Activated B cell treated with CpG ODN at 0.5 μM for 24 hours (primary cell): ENCODE results near the gene SUMF1. TPM values are rescaled to one million over a fixed set of nuclear protein-coding genes. Genes with fewer than 3 reads are reported as not detected.

Source experiments
- ATAC-seq: fragments of 200-7000 bp; cut with Tn5 transposase; one replicate; pipeline ENCODE4 v1.10.0; 2021; ENCODE audit warnings: low read depth, mild to moderate bottlenecking, moderate library complexity
- CTCF ChIA-PET: fragments of 350-600 bp; sonication (Branson Sonifier 250); formaldehyde crosslinking; loops from one replicate; lab custom pipeline; 2021; ENCODE audit warnings: antibody characterized with exemption; lab: Charles Lee
- POLR2A ChIA-PET: fragments of 350-600 bp; sonication (Branson Sonifier 250); formaldehyde crosslinking; loops from one replicate; lab custom pipeline; 2021; ENCODE audit warnings: antibody characterized with exemption; lab: Charles Lee
- DNase-seq: peaks from one replicate; pipeline ENCODE4 v3.0.0; 2022
- H3K27ac Mint-ChIP-seq: one replicate; pipeline ENCODE4 v1.8.0; 2020; ENCODE audit warnings: mixed read lengths
- H3K27me3 Mint-ChIP-seq: one replicate; pipeline ENCODE4 v1.8.0; 2021; ENCODE audit warnings: mixed read lengths
- H3K36me3 Mint-ChIP-seq: one replicate; pipeline ENCODE4 v1.8.0; 2021; ENCODE audit warnings: low read depth, mixed read lengths
- H3K4me1 Mint-ChIP-seq: one replicate; pipeline ENCODE4 v1.8.0; 2021; ENCODE audit warnings: mixed read lengths
- H3K4me3 Mint-ChIP-seq: one replicate; pipeline ENCODE4 v1.8.0; 2020; ENCODE audit warnings: mild to moderate bottlenecking, mixed read lengths
- H3K9me3 Mint-ChIP-seq: one replicate; pipeline ENCODE4 v1.8.0; 2020; ENCODE audit warnings: mixed read lengths
- intact Hi-C: fragments of 100-400 bp; cut with micrococcal nuclease; formaldehyde crosslinking; loops from one replicate; pipeline ENCODE4 v1.15.1; 2024
- total RNA-seq: library from RNA; stranded (reverse); gene quantifications from 2 replicates; pipeline ENCODE4 v1.2.3, GENCODE V29; 2022
- TF ChIP-seq, protein P1 (sequence below): fragments of 200-600 bp; IDR thresholded peaks from one replicate; pipeline ENCODE4 v1.8.0; 2022; ENCODE audit warnings: antibody characterized with exemption, mild to moderate bottlenecking

SUMF1 gene
- total RNA-seq, 1 donor from 2014 or later, result 20.7 TPM

DNA sequence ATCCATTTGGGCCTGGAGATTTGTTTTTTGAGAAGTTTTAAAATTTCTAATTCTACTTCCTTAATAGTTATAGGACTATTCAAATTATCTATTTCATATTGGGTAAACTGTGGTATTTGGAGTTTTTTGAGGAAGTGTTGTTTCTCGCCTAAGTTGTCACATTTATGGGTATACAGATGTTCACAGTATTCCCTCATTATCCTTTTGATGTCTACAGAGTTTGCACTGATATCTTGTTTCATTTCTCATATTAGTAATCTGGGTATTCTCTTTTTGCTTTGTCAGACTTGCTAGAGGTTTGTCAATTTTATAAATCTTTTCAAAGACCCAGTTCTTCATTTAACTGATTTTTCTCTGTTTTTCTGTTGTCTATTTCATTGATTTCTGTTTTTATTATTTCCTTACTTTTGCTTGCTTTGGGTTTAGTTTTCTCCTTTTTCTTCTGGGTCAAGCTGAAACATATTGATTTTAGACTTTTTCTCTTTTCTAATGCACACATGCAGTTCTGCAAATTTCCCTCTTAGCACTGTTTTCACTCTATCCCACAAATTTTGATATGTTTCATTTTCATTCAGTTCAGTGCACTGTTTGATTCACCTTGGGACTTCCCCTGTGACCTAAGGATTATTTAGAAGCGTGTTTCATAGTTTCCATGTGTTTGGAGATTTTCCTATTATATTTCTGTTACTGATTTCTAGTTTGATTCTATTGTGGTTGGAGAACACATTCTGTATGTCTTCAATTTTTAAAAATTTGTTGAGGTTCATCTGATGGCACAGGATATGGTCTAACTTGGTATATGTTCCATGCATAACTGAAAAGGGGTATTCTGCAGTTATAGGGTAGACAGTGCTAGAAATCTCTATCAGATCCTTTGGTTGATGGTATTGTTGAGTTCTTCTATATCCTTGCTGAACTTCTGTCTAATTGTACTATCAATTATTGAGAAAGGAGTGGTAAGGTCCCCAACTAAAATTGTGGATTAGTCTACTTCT lies 79.6 kb downstream of the SUMF1 start:
- DNase-seq (no peak), ATAC-seq (no peak)
- TF ChIP-seq, protein P1, sequence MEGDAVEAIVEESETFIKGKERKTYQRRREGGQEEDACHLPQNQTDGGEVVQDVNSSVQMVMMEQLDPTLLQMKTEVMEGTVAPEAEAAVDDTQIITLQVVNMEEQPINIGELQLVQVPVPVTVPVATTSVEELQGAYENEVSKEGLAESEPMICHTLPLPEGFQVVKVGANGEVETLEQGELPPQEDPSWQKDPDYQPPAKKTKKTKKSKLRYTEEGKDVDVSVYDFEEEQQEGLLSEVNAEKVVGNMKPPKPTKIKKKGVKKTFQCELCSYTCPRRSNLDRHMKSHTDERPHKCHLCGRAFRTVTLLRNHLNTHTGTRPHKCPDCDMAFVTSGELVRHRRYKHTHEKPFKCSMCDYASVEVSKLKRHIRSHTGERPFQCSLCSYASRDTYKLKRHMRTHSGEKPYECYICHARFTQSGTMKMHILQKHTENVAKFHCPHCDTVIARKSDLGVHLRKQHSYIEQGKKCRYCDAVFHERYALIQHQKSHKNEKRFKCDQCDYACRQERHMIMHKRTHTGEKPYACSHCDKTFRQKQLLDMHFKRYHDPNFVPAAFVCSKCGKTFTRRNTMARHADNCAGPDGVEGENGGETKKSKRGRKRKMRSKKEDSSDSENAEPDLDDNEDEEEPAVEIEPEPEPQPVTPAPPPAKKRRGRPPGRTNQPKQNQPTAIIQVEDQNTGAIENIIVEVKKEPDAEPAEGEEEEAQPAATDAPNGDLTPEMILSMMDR, result no peak
- intact Hi-C loops, result no loop called here
- no peaks in the 10 kb centered on the region for H3K9me3 Mint-ChIP-seq
- no peak overlapping the region for H3K27ac Mint-ChIP-seq
- no peaks in the 10 kb centered on the region for H3K27me3 Mint-ChIP-seq
- peaks cover 6% of the 10 kb centered on the region for H3K4me1 Mint-ChIP-seq
- H3K36me3 Mint-ChIP-seq, result peaks cover 17% of the 10 kb centered on the region
- CTCF ChIA-PET, result no interaction called here
- POLR2A ChIA-PET, result no interaction called here
- no peak overlapping the region for H3K4me3 Mint-ChIP-seq

- Mint-ChIP-seq H3K27me3 (no peaks in the 10 kb centered on the region), H3K4me1 (peaks cover 6% of the 10 kb centered on the region), H3K27ac (no peak overlapping the region), H3K4me3 (no peak overlapping the region), H3K36me3 (peaks cover 18% of the 10 kb centered on the region), H3K9me3 (peaks cover 3% of the 10 kb centered on the region)
- no peak for ATAC-seq
- intact Hi-C loops, result no loop called here
- no peak for DNase-seq
- POLR2A ChIA-PET, result no interaction called here
- TF ChIP-seq, protein P1, result no peak
- CTCF ChIA-PET, result no interaction called here
These were observed 81.9 kb downstream of the SUMF1 start for GRCh38 chr3:4385201-4385600.

DNA sequence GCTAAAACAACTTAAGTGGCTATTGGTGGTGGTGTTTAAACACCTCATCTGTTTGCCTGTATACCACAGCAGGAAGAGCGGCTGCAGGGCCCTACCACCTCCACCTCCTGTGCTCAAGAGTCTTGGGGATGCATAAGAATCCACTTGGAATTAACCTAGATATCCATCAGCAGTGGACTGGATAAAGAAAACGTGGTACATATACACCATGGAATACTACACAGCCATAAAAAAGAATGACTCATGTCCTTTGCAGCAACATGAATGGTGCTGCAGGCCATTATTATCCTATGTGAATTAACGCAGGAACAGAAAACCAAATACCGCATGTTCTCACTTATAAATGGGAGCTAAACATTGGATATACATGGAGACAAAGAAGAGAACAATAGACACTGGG lies 87.1 kb downstream of the SUMF1 start:
- CTCF ChIA-PET, result no interaction called here

DNA sequence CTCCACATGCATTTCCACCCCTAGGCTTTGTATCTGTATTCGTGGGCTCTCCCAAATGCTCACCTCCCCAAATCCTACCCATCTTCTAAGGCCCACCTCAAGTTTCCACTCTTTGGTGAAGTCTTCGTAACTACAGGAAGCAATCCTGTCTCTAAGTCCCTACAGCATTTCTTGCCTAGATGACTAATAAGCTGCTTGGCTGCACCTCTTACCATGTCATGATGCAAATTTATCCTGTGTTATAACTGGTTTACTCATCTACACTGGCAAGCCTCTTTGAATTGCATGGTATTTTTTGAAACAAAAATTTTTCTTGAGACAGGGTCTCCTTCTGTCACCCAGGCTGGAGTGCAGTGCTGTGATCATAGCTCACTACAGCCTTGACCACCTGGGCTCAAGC lies 90.6 kb downstream of the SUMF1 start:
- Mint-ChIP-seq H3K36me3 (peaks cover 60% of the 10 kb centered on the region), H3K4me1 (no peaks in the 10 kb centered on the region), H3K9me3 (peaks cover 20% of the 10 kb centered on the region), H3K4me3 (no peak overlapping the region), H3K27me3 (no peaks in the 10 kb centered on the region), H3K27ac (no peak overlapping the region)
- intact Hi-C loops, result no loop called here
- DNase-seq, result no peak
- ChIA-PET CTCF (interaction anchor here (0.6 kb wide), 1 partner anchor 49 kb away, joined by 3 read pairs; no protein-coding TSS in a partner anchor), POLR2A (no interaction called here)
- no peak for ATAC-seq
- TF ChIP-seq, protein P1, result no peak

More for the DNA sequence above, 87.1 kb downstream of the SUMF1 start:
- Mint-ChIP-seq H3K4me3 (no peak overlapping the region), H3K36me3 (peaks cover 41% of the 10 kb centered on the region), H3K4me1 (no peaks in the 10 kb centered on the region), H3K9me3 (peaks cover 5% of the 10 kb centered on the region), H3K27me3 (no peaks in the 10 kb centered on the region), H3K27ac (no peak overlapping the region)
- POLR2A ChIA-PET, result no interaction called here
- ATAC-seq (no peak), DNase-seq (no peak)
- TF ChIP-seq, protein P1, result no peak
- intact Hi-C loops, result no loop called here

GRCh38 chr3:4375911-4376310 lies 91.2 kb downstream of the SUMF1 start:
- H3K27me3 Mint-ChIP-seq, result no peaks in the 10 kb centered on the region
- peaks cover 61% of the 10 kb centered on the region for H3K36me3 Mint-ChIP-seq
- H3K4me3 Mint-ChIP-seq, result no peak overlapping the region
- H3K27ac Mint-ChIP-seq, result no peak overlapping the region
- intact Hi-C loops, result no loop called here
- H3K4me1 Mint-ChIP-seq, result no peaks in the 10 kb centered on the region
- ChIA-PET POLR2A (no interaction called here), CTCF (no interaction called here)
- ATAC-seq, result no peak
- TF ChIP-seq, protein P1, result no peak
- DNase-seq, result no peak
- H3K9me3 Mint-ChIP-seq, result peaks cover 20% of the 10 kb centered on the region
